Stimulated activated CD4-positive, alpha-beta T cell treated with anti-CD3 and anti-CD28 coated beads, Interleukin-15, amount 100 ng/mL, for 24 hours (primary cell): ENCODE measurements around the gene SRF.
A peak's percentile ranks its signal among the peaks of the same experiment; 100 is the strongest.

Source experiments
- DNase-seq: peaks from one replicate; pipeline ENCODE4 v3.0.0-alpha.2; 2020

SRF gene

GRCh38 chr6:43219119-43219518 is 48.0 kb downstream of the SRF start:
- no peak for DNase-seq

- no peak for DNase-seq
Observed at GRCh38 chr6:43219814-43220213, 48.7 kb downstream of the SRF start.

GRCh38 chr6:43220439-43220951 is 49.4 kb downstream of the SRF start:
- DNase-seq, result no peak

GRCh38 chr6:43221046-43221972 is 50.2 kb downstream of the SRF start:
- no peak for DNase-seq

GRCh38 chr6:43222418-43223059 is 51.5 kb downstream of the SRF start:
- no peak for DNase-seq

GRCh38 chr6:43223175-43223574 is 52.1 kb downstream of the SRF start:
- DNase-seq, result no peak

GRCh38 chr6:43226192-43226851 is 55.3 kb downstream of the SRF start:
- DNase-seq, result no peak

GRCh38 chr6:43228951-43229802 is 58.1 kb downstream of the SRF start, which contains the start of gene DNPH1:
TSS of gene DNPH1 (minus strand) at chr6:43229481. CDS start at chr6:43229456, 25 bp downstream.
- DNase-seq, result peak; percentile 85

GRCh38 chr6:43229803-43230620 is 58.9 kb downstream of the SRF start:
- no peak for DNase-seq

- DNase-seq, result no peak
Observed at GRCh38 chr6:43231053-43231452, 60.0 kb downstream of the SRF start.
